Measurements from ENCODE around the gene SNX30. TPM values are rescaled to one million over a fixed set of nuclear protein-coding genes. Genes with fewer than 3 reads are reported as not detected.

Gene SNX30
- total RNA-seq, 1 donor from 2014 or later, result 22.5 TPM

- Histone ChIP-seq H3K36me3 (ENCODE audit: control insufficient read depth, insufficient read depth, low read length) (no peaks in the 10 kb centered on the region), H3K27me3 (ENCODE audit: control insufficient read depth, insufficient read depth, low read length) (no peaks in the 10 kb centered on the region), H3K4me3 (ENCODE audit: low read depth, low read length) (no peak overlapping the region)
- DNase-seq (ENCODE audit: low read depth), result no peak
- peak; percentile 83 for TF ChIP-seq CTCF (IDR thresholded peaks at IDR 0.05; ENCODE audit: insufficient read depth, low read length, poor library complexity, severe bottlenecking)
Observed at GRCh38 chr9:112793213-112793810, 42.8 kb downstream of the SNX30 start.

GRCh38 chr9:112794731-112795130 lies 44.2 kb downstream of the SNX30 start:
- Histone ChIP-seq H3K36me3 (ENCODE audit: control insufficient read depth, insufficient read depth, low read length) (no peaks in the 10 kb centered on the region), H3K4me3 (ENCODE audit: low read depth, low read length) (no peak overlapping the region), H3K27me3 (ENCODE audit: control insufficient read depth, insufficient read depth, low read length) (no peaks in the 10 kb centered on the region)
- no peak for TF ChIP-seq CTCF (IDR thresholded peaks at IDR 0.05; ENCODE audit: insufficient read depth, low read length, poor library complexity, severe bottlenecking)
- no peak for DNase-seq (ENCODE audit: low read depth)

- H3K27me3 ChIP-seq (ENCODE audit: control insufficient read depth, insufficient read depth, low read length), result no peaks in the 10 kb centered on the region
- H3K4me3 ChIP-seq (ENCODE audit: low read depth, low read length), result no peak overlapping the region
- H3K36me3 ChIP-seq (ENCODE audit: control insufficient read depth, insufficient read depth, low read length), result no peaks in the 10 kb centered on the region
- TF ChIP-seq CTCF (IDR thresholded peaks at IDR 0.05; ENCODE audit: insufficient read depth, low read length, poor library complexity, severe bottlenecking), result no peak
- DNase-seq (ENCODE audit: low read depth), result no peak
Observed at GRCh38 chr9:112795921-112796320, 45.4 kb downstream of the SNX30 start.

GRCh38 chr9:112796485-112796884 lies 45.9 kb downstream of the SNX30 start:
- Histone ChIP-seq H3K36me3 (ENCODE audit: control insufficient read depth, insufficient read depth, low read length) (no peaks in the 10 kb centered on the region), H3K27me3 (ENCODE audit: control insufficient read depth, insufficient read depth, low read length) (no peaks in the 10 kb centered on the region), H3K4me3 (ENCODE audit: low read depth, low read length) (no peak overlapping the region)
- no peak for DNase-seq (ENCODE audit: low read depth)
- no peak for TF ChIP-seq CTCF (IDR thresholded peaks at IDR 0.05; ENCODE audit: insufficient read depth, low read length, poor library complexity, severe bottlenecking)

GRCh38 chr9:112809351-112809848 lies 58.8 kb downstream of the SNX30 start:
- Histone ChIP-seq H3K4me3 (ENCODE audit: low read depth, low read length) (no peak overlapping the region), H3K27me3 (ENCODE audit: control insufficient read depth, insufficient read depth, low read length) (no peaks in the 10 kb centered on the region), H3K36me3 (ENCODE audit: control insufficient read depth, insufficient read depth, low read length) (no peaks in the 10 kb centered on the region)
- no peak for DNase-seq (ENCODE audit: low read depth)
- TF ChIP-seq CTCF (IDR thresholded peaks at IDR 0.05; ENCODE audit: insufficient read depth, low read length, poor library complexity, severe bottlenecking), result no peak

- no peak overlapping the region for H3K4me3 ChIP-seq (ENCODE audit: low read depth, low read length)
- no peaks in the 10 kb centered on the region for H3K36me3 ChIP-seq (ENCODE audit: control insufficient read depth, insufficient read depth, low read length)
- TF ChIP-seq CTCF (IDR thresholded peaks at IDR 0.05; ENCODE audit: insufficient read depth, low read length, poor library complexity, severe bottlenecking), result no peak
- DNase-seq (ENCODE audit: low read depth), result no peak
- no peaks in the 10 kb centered on the region for H3K27me3 ChIP-seq (ENCODE audit: control insufficient read depth, insufficient read depth, low read length)
Observed at GRCh38 chr9:112809906-112810305, 59.3 kb downstream of the SNX30 start.
